Measurements from ENCODE around the gene LDB2.

LDB2 gene

DNA sequence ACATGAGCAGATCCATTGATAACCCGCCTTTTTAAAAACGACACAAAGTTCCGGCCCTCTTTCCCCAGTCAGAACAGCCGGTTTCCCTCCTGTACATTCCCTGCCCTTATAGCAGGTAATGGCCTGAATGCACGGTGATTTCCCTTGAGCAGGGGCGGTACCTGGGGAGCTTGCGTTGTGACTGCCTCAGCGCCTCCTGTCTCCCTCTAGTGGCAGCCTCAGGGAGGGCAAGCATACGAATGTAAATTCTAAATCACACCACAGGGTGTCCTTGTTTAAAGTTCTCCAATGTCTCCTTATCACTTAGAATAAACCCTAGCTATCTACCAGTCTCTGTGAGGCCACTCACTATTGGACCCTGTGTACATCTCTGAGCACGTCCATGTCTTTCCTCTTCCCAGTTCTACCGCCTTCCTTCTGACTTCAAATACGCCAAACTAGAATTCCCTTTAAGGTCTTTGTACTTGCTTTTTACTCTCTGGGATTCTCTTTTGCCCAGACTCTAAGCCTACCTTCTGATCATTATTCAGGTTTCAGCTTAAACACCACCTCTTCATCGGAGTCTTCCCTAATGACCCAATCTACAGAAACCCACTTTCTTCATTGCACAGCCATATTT, 18.4 kb upstream of the LDB2 start:
- peak; percentile 85 for DNase-seq (ENCODE audit: low read depth)
- TF ChIP-seq, protein P1, sequence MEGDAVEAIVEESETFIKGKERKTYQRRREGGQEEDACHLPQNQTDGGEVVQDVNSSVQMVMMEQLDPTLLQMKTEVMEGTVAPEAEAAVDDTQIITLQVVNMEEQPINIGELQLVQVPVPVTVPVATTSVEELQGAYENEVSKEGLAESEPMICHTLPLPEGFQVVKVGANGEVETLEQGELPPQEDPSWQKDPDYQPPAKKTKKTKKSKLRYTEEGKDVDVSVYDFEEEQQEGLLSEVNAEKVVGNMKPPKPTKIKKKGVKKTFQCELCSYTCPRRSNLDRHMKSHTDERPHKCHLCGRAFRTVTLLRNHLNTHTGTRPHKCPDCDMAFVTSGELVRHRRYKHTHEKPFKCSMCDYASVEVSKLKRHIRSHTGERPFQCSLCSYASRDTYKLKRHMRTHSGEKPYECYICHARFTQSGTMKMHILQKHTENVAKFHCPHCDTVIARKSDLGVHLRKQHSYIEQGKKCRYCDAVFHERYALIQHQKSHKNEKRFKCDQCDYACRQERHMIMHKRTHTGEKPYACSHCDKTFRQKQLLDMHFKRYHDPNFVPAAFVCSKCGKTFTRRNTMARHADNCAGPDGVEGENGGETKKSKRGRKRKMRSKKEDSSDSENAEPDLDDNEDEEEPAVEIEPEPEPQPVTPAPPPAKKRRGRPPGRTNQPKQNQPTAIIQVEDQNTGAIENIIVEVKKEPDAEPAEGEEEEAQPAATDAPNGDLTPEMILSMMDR (IDR thresholded peaks at IDR 0.05; ENCODE audit: insufficient read depth, low read depth, low read length, missing control alignments), result peak; percentile 95
- no peak overlapping the region for H3K4me3 ChIP-seq (ENCODE audit: low read depth, low read length)

DNA sequence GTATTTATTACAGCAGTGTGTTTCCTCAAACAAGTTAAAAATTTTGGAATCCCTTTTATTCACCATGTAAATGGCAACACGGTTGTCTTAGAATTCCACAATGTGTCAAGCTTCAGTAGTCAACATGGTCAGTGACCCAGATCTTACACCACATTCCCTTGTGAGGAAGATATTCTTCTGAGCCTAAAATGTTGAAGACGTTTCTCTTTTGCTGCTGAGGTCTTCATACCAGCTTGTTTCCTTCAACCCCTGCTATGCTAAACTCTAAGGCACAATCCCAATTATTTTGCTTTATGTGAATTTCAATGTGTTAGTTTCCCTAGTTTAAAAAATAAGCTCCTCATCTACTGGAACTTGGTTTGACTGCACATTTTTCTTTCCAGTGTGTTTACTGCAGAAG, 17.6 kb upstream of the LDB2 start:
- DNase-seq (ENCODE audit: low read depth), result no peak
- H3K4me3 ChIP-seq (ENCODE audit: low read depth, low read length), result no peak overlapping the region
- TF ChIP-seq, protein P1 (IDR thresholded peaks at IDR 0.05; ENCODE audit: insufficient read depth, low read depth, low read length, missing control alignments), result no peak

DNA sequence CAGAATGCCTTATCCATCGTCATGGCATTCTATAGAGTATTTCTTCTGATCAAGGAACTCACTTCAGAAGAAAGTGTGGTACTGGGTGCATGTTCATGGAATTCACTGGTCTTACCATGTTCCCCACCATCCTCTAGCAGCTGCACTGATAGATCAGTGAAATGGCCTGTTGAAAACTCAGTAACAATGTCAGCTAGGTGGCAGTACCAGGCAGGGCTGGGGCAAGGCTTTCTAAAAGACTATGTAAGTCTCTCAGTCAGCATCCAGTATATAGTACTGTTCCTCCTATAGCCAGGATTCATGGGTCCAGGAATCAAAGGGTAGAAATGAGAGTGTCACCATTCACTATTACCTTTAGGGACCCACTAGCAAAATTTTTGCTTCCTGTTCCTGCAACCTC, 15.8 kb upstream of the LDB2 start:
- no peak overlapping the region for H3K4me3 ChIP-seq (ENCODE audit: low read depth, low read length)
- TF ChIP-seq, protein P1 (IDR thresholded peaks at IDR 0.05; ENCODE audit: insufficient read depth, low read depth, low read length, missing control alignments), result peak; percentile 23
- peak; percentile 38 for DNase-seq (ENCODE audit: low read depth)

DNA sequence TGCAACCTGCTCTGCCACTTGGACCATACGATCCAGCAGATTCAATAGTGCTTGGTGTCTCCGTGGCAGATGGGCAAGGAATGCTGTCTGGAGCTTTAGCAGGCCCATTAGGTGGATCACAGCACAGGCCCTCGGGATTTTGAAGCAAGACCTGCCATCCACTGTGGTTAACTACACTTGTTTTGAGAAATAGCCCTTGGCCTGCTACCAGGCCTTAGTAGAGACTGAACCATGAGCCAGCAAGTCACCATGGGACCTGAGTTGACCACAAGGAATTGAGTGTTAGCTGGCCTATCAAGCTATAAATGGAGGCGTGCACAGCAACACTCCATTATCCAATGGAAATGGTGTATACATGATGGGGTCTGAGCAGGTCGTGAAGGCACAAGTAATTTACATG, 14.5 kb upstream of the LDB2 start:
- no peak overlapping the region for H3K4me3 ChIP-seq (ENCODE audit: low read depth, low read length)
- TF ChIP-seq, protein P1 (IDR thresholded peaks at IDR 0.05; ENCODE audit: insufficient read depth, low read depth, low read length, missing control alignments), result no peak
- no peak for DNase-seq (ENCODE audit: low read depth)

DNA sequence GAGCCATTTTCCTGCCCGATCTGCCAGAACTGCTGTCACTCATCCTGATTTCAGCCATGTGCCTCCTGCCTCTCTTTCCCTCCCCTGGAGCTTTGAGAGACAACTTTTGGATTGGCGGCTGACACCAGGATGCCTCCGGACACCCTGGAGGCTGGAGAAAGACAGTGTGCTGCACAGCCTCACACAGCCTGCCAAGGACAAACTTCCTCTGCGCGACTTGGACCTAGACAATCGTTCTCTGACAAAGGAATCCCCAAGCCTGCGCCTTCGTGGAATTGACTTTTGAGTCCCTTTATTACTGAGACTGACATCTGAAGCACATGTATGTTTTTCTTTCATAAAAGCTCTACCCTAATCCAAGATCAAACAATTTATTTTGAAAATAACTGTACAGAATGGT, 10.8 kb upstream of the LDB2 start:
- DNase-seq (ENCODE audit: low read depth), result no peak
- no peak overlapping the region for H3K4me3 ChIP-seq (ENCODE audit: low read depth, low read length)
- TF ChIP-seq, protein P1 (IDR thresholded peaks at IDR 0.05; ENCODE audit: insufficient read depth, low read depth, low read length, missing control alignments), result no peak

DNA sequence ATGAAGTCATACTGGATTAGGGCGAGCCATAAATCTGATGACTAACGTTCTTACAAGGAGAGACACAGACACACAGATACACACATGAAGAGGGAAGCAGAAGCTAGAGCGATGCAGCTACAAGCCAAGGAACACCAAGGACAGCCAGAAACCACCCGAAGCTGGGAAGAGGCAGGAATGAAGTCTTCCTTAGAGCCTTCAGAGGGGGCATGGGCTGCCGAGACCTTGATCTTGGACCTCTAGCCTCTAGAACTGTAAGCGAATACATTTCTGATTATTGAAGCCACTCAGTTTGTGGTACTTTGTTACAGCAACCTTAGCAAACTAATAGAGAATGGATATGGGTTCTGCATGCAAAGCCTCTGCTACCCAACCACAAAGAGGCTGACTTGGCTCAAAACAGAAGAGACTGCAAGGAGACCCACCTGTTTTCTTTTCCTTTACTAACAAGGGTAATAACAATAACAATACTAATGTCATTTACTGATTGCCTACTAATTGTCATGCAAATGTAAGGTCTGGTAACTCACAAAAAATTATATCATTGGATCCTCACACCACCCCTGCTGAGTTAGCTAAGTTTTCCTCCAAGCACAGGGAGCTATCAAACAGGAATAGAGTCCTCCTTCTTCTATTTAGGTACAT, 10.1 kb upstream of the LDB2 start:
- H3K4me3 ChIP-seq (ENCODE audit: low read depth, low read length), result no peak overlapping the region
- DNase-seq (ENCODE audit: low read depth), result no peak
- TF ChIP-seq, protein P1 (IDR thresholded peaks at IDR 0.05; ENCODE audit: insufficient read depth, low read depth, low read length, missing control alignments), result no peak

DNA sequence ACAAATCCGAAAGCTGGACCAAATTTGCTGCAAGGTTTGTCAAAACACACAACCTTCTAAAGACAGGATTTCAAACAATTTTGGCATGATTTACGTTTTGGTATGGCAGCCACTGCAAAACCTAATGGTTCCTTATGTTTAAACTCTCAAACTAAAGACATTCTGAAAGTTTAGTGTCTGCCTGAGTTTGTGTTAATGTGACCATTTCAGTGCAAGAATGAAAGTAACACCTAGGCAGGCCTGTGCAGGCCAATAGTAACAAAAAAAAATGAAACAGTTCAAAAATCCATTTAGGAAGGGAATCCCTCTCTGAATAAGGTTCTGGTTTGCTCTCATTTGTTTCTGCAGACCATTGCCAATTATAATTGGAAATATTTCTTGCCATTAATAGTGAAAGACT, 1.9 kb upstream of the LDB2 start:
- no peak overlapping the region for H3K4me3 ChIP-seq (ENCODE audit: low read depth, low read length)
- DNase-seq (ENCODE audit: low read depth), result no peak
- TF ChIP-seq, protein P1 (IDR thresholded peaks at IDR 0.05; ENCODE audit: insufficient read depth, low read depth, low read length, missing control alignments), result no peak

Measured in GM12865 (cell line).